Measurements from ENCODE around the gene C1orf232. TPM values are rescaled to one million over a fixed set of nuclear protein-coding genes. Genes with fewer than 3 reads are reported as not detected.

The C1orf232 gene
- total RNA-seq, 1 donor from 2014 or later, result not detected

- Mint-ChIP-seq H3K9me3 (no peaks in the 10 kb centered on the region), H3K36me3 (peaks cover 17% of the 10 kb centered on the region), H3K4me3 (no peak overlapping the region), H3K4me1 (peaks cover 6% of the 10 kb centered on the region), H3K27me3 (ENCODE audit: low read depth) (no peaks in the 10 kb centered on the region), H3K27ac (no peak overlapping the region)
- TF ChIP-seq CTCF (IDR thresholded peaks at IDR 0.05; ENCODE audit: unreplicated experiment), result no peak
- DNase-seq (ENCODE audit: low spot score in 2 of 2, unreplicated experiment in 2 of 2), result no peak
Observed at GRCh38 chr1:26119892-26120608, 48.7 kb downstream of the C1orf232 start.

- Mint-ChIP-seq H3K27me3 (ENCODE audit: low read depth) (no peaks in the 10 kb centered on the region), H3K4me1 (peaks cover 25% of the 10 kb centered on the region), H3K36me3 (peaks cover 17% of the 10 kb centered on the region), H3K9me3 (no peaks in the 10 kb centered on the region), H3K27ac (no peak overlapping the region), H3K4me3 (no peak overlapping the region)
- no peak for DNase-seq (ENCODE audit: low spot score in 2 of 2, unreplicated experiment in 2 of 2)
- TF ChIP-seq CTCF (IDR thresholded peaks at IDR 0.05; ENCODE audit: unreplicated experiment), result no peak
Observed at GRCh38 chr1:26114165-26114927, 54.4 kb downstream of the C1orf232 start.

Other genes starting within 250 kb of the C1orf232 start
- 8.7 to 9.9 TPM (median 9.1 TPM) in 3 replicates for gene PAFAH2, start 170.9 kb downstream of the C1orf232 start, total RNA-seq
- gene EXTL1, start 147.2 kb downstream of the C1orf232 start, total RNA-seq, result 6.9 to 8.2 TPM (median 7.1 TPM) in 3 replicates
- gene SLC30A2, start 122.8 kb downstream of the C1orf232 start, total RNA-seq, result 9.2 to 10.7 TPM (median 10.3 TPM) in 3 replicates
- 1.4 to 1.9 TPM (median 1.7 TPM) in 3 replicates for gene TRIM63, start 101.3 kb downstream of the C1orf232 start, total RNA-seq
- gene PDIK1L, start 57.1 kb downstream of the C1orf232 start, total RNA-seq, result 18.3 to 19.4 TPM (median 19.1 TPM) in 3 replicates
- gene FAM110D, start 9.9 kb downstream of the C1orf232 start, total RNA-seq, result 0.58 to 0.84 TPM (median 0.69 TPM) in 3 replicates
- gene ZNF593, start 945 bp upstream of the C1orf232 start, total RNA-seq, result 27.1 to 28.7 TPM (median 28.6 TPM) in 3 replicates
- not detected in 3 replicates for gene ZNF593OS, start 2.9 kb upstream of the C1orf232 start, total RNA-seq
- gene CNKSR1, start 8.5 kb upstream of the C1orf232 start, total RNA-seq, result 50.2 to 53.9 TPM (median 52.2 TPM) in 3 replicates
- 0.27 to 0.38 TPM (median 0.29 TPM) in 3 replicates for gene CATSPER4, start 21.6 kb upstream of the C1orf232 start, total RNA-seq
- 18.2 to 22.7 TPM (median 20.3 TPM) in 3 replicates for gene CEP85, start 65.2 kb upstream of the C1orf232 start, total RNA-seq
- gene SH3BGRL3, start 111.1 kb upstream of the C1orf232 start, total RNA-seq, result 35.6 to 37.4 TPM (median 36.3 TPM) in 3 replicates
- gene UBXN11, start 137.7 kb upstream of the C1orf232 start, total RNA-seq, result 28.3 to 29.6 TPM (median 29.6 TPM) in 3 replicates
- 1.1 to 1.9 TPM (median 1.6 TPM) in 3 replicates for gene CD52, start 149.0 kb upstream of the C1orf232 start, total RNA-seq
- gene CRYBG2, start 185.2 kb upstream of the C1orf232 start, total RNA-seq, result 9.4 to 10.9 TPM (median 10.3 TPM) in 3 replicates
- not detected in 3 replicates for gene ZNF683, start 203.8 kb upstream of the C1orf232 start, total RNA-seq
- 0.09 TPM in 1 of 3 replicates, not detected in the others for gene LIN28A, start 241.9 kb upstream of the C1orf232 start, total RNA-seq

Measured in mesothelial cell of epicardium (in vitro differentiated cells).